Neural crest cell (in vitro differentiated cells): ENCODE measurements around the gene NELFCD. TPM values are rescaled to one million over a fixed set of nuclear protein-coding genes. Genes with fewer than 3 reads are reported as not detected.

Experiments
- DNase-seq: peaks from one replicate; pipeline ENCODE4 v3.0.0; 2021; ENCODE audit warnings: low read depth, mixed read lengths, low spot score
- H3K27ac Mint-ChIP-seq: one replicate; pipeline ENCODE4 v1.8.0; 2021; ENCODE audit warnings: mild to moderate bottlenecking, mixed read lengths; ENCODE audit not compliant: unreplicated experiment
- H3K27me3 Mint-ChIP-seq: 2 replicates; pipeline ENCODE4 v1.8.0; 2021; ENCODE audit warnings: low read depth, mild to moderate bottlenecking, mixed read lengths
- H3K36me3 Mint-ChIP-seq: 2 replicates; pipeline ENCODE4 v1.8.0; 2021; ENCODE audit warnings: low read depth, mild to moderate bottlenecking, mixed read lengths
- H3K4me1 Mint-ChIP-seq: 2 replicates; pipeline ENCODE4 v1.8.0; 2021; ENCODE audit warnings: mixed read lengths
- H3K4me3 Mint-ChIP-seq: one replicate; pipeline ENCODE4 v1.8.0; 2021; ENCODE audit warnings: mild to moderate bottlenecking, mixed read lengths
- H3K9me3 Mint-ChIP-seq: 2 replicates; pipeline ENCODE4 v1.8.0; 2021; ENCODE audit warnings: mixed read lengths
- long read RNA-seq: library from polyadenylated mRNA; unstranded; transcript quantifications from one replicate; pipeline ENCODE4 v2.0.0, GENCODE V29; 2020
- total RNA-seq: library from RNA; stranded (reverse); gene quantifications from 2 replicates; pipeline ENCODE4 v1.2.1, GENCODE V29; 2021
- TF ChIP-seq, protein P1 (sequence below): fragments of 200-600 bp; sonication (generic); conservative IDR thresholded peaks from 2 replicates; pipeline ENCODE4 v1.5.0; 2021; ENCODE audit warnings: antibody characterized with exemption, mild to moderate bottlenecking

The NELFCD gene, protein sequence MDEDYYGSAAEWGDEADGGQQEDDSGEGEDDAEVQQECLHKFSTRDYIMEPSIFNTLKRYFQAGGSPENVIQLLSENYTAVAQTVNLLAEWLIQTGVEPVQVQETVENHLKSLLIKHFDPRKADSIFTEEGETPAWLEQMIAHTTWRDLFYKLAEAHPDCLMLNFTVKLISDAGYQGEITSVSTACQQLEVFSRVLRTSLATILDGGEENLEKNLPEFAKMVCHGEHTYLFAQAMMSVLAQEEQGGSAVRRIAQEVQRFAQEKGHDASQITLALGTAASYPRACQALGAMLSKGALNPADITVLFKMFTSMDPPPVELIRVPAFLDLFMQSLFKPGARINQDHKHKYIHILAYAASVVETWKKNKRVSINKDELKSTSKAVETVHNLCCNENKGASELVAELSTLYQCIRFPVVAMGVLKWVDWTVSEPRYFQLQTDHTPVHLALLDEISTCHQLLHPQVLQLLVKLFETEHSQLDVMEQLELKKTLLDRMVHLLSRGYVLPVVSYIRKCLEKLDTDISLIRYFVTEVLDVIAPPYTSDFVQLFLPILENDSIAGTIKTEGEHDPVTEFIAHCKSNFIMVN
- 117 and 130 TPM in 2 replicates for total RNA-seq
- long read RNA-seq, transcript NELFCD-213 (15 exons, 2,305 nt), result major isoform, 307 of 400 reads
- long read RNA-seq, partial matches to known transcripts, result 27 of 400 reads
- long read RNA-seq, other reads (novel, unspliced or antisense), result 65 of 400 reads

DNA sequence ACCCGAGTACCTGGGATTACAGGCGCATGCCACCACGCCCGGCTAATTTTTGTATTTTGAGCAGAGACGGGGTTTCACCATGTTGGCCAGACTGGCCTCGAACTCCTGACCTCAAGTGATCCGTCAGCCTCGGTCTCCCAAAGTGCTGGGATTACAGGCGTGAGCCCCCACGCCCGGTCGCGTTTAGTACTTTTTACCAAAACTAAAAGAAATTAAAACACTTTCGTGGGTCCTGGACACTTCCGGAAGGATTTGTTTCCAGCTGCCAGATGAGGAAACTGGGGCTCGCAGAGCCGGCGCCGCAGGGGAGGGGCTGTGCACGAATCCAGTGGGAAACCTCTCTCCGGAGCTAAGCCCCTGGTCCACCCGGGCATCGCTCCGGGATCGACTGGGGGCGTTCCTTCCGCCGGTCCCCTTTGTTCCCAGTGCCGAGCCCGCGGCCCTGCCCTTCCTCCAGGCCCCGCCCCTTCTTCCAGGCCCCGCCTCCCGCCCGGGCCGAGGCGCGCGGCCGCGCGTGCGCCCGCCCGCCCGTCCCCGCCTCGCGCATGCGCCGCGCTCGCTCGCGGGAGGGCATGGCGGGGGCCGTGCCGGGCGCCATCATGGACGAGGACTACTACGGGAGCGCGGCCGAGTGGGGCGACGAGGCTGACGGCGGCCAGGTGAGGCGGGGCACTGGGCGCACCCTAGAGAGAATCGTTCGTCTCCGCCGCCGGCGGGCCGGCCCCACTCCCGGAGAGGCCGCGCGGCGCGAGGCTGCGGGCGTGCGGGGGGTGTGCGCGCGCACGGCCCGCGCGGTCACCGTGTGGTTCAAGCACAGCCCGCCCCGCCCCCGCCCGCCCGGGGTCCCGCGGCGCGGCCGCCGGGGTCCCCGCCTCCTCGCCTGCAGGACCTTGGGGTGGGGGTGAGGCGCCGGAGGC lies at the start of gene NELFCD:
Gene NELFCD (plus strand): TSS at position 546 of the 917 bp plus-strand sequence. CDS start 54 bp downstream, at position 600.
- H3K4me3 Mint-ChIP-seq, result peak within 1 kb of the TSS; percentile 94
- no peaks in the 10 kb centered on the region for H3K27me3 Mint-ChIP-seq
- peaks cover 5% of the 10 kb centered on the region for H3K36me3 Mint-ChIP-seq
- H3K9me3 Mint-ChIP-seq, result no peaks in the 10 kb centered on the region
- TF ChIP-seq, protein P1, sequence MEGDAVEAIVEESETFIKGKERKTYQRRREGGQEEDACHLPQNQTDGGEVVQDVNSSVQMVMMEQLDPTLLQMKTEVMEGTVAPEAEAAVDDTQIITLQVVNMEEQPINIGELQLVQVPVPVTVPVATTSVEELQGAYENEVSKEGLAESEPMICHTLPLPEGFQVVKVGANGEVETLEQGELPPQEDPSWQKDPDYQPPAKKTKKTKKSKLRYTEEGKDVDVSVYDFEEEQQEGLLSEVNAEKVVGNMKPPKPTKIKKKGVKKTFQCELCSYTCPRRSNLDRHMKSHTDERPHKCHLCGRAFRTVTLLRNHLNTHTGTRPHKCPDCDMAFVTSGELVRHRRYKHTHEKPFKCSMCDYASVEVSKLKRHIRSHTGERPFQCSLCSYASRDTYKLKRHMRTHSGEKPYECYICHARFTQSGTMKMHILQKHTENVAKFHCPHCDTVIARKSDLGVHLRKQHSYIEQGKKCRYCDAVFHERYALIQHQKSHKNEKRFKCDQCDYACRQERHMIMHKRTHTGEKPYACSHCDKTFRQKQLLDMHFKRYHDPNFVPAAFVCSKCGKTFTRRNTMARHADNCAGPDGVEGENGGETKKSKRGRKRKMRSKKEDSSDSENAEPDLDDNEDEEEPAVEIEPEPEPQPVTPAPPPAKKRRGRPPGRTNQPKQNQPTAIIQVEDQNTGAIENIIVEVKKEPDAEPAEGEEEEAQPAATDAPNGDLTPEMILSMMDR, result no peak
- H3K4me1 Mint-ChIP-seq, result peaks cover 28% of the 10 kb centered on the region
- DNase-seq, result peak; percentile 92
- H3K27ac Mint-ChIP-seq, result peak within 1 kb of the TSS; percentile 77

DNA sequence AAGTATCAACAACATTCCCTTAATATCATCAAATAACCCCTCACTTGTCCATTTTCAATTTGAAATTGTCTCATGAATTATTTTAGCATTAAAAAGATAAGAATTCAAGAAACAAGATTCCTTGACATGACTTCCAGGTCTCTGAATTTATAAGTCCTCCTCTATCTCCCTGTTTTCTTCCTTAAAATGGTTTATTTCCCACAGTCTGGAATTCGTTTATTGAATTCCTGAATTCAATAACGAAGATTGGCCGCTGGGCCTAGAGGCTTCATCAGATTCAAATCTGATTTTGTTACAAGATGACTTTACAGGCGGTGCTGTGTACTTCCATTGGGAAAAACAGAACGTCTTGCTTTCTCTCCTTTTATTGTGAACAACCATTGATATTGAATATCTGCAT lies 48.9 kb upstream of the NELFCD start:
- no peaks in the 10 kb centered on the region for H3K4me1 Mint-ChIP-seq
- no peak overlapping the region for H3K4me3 Mint-ChIP-seq
- TF ChIP-seq, protein P1, result no peak
- DNase-seq, result no peak
- H3K27me3 Mint-ChIP-seq, result peaks cover 12% of the 10 kb centered on the region
- peaks cover 3% of the 10 kb centered on the region for H3K9me3 Mint-ChIP-seq
- H3K27ac Mint-ChIP-seq, result no peak overlapping the region
- peaks cover 2% of the 10 kb centered on the region for H3K36me3 Mint-ChIP-seq

DNA sequence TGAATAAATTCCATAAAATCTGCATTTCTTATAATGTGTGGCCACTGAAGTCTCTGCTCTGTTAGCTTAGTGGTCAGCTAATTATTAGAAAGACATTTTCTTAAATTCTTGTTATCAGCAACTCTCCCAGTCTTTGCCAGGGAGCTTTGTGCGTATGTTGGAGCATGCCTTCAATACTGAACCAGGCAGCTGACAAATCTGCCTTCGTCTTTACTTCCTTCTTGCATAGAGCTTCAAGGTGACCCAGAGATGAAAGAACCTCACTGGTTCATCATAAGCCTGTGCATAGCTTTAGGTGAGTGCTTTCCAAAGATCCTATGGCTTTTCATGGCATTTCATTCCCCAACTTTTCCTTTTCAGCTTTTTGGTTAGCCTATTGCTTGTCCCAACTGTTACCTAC lies 43.0 kb upstream of the NELFCD start:
- H3K27me3 Mint-ChIP-seq, result peaks cover 28% of the 10 kb centered on the region
- peaks cover 2% of the 10 kb centered on the region for H3K36me3 Mint-ChIP-seq
- no peaks in the 10 kb centered on the region for H3K4me1 Mint-ChIP-seq
- H3K4me3 Mint-ChIP-seq, result no peak overlapping the region
- no peak for DNase-seq
- peaks cover 3% of the 10 kb centered on the region for H3K9me3 Mint-ChIP-seq
- TF ChIP-seq, protein P1, result no peak
- no peak overlapping the region for H3K27ac Mint-ChIP-seq

DNA sequence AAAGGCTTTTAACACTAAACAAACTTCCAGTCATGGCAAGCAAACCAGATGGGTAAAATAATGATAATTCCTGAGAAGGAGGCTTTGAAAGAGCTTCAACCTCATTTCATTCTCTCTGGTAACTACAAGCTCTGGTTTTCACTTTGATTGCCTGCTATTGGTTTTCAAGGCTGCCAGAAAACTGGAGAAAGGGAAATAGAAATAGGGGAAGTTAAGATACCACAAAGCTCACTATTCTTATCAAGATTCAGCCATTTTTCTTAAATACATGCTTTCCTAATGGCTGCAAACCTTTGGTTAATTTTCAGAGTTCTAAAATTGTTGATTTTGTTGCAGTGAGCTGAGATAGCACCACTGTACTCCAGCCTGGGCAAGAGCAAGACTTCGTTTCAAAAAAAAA lies 42.5 kb upstream of the NELFCD start:
- DNase-seq, result no peak
- TF ChIP-seq, protein P1, result no peak
- no peak overlapping the region for H3K4me3 Mint-ChIP-seq
- peaks cover 28% of the 10 kb centered on the region for H3K27me3 Mint-ChIP-seq
- H3K4me1 Mint-ChIP-seq, result no peaks in the 10 kb centered on the region
- H3K9me3 Mint-ChIP-seq, result peaks cover 3% of the 10 kb centered on the region
- H3K36me3 Mint-ChIP-seq, result peaks cover 2% of the 10 kb centered on the region
- no peak overlapping the region for H3K27ac Mint-ChIP-seq

DNA sequence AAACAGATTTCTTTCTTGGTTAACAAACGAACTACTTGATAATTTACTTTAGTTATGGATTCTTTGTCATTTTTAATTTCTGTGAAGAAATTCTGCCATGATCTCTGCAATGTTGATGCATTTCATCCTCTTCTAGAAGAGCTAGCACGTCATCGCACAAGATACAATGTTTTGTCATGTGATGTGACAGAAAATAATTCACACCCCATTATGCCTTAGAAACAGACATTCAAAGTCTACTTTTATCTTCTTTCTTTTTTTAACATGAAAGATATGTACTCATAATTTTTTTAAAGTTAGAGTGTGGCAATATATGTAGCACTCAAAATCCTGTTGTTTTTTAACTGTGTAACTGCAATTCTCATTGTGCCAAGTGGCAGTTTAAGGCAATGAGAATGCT lies 39.6 kb upstream of the NELFCD start:
- TF ChIP-seq, protein P1, result no peak
- no peaks in the 10 kb centered on the region for H3K36me3 Mint-ChIP-seq
- peaks cover 18% of the 10 kb centered on the region for H3K27me3 Mint-ChIP-seq
- H3K4me3 Mint-ChIP-seq, result no peak overlapping the region
- H3K9me3 Mint-ChIP-seq, result no peaks in the 10 kb centered on the region
- no peaks in the 10 kb centered on the region for H3K4me1 Mint-ChIP-seq
- no peak for DNase-seq
- H3K27ac Mint-ChIP-seq, result no peak overlapping the region
